ENCODE data around the gene SLC6A9. TPM values are rescaled to one million over a fixed set of nuclear protein-coding genes. Genes with fewer than 3 reads are reported as not detected.

SLC6A9 gene
- total RNA-seq, 2 experiments from 2014 or later, result 7.4 to 7.9 TPM

GRCh38 chr1:44021581-44022321, 9.5 kb downstream of the SLC6A9 start:
- intact Hi-C loops (cut with micrococcal nuclease), result no loop called here
- ChIA-PET POLR2A (interaction anchor here (0.5 kb wide), 1 partner anchor 779 kb away, joined by 3 read pairs; no protein-coding TSS in a partner anchor), CTCF (interaction anchor here (1.0 kb wide), 1 partner anchor 26 kb away, joined by 3 read pairs; no protein-coding TSS in a partner anchor)
- no peaks in the 10 kb centered on the region for H3K4me1 Mint-ChIP-seq (ENCODE audit: low read depth)
- no peaks in the 10 kb centered on the region for H3K27me3 Mint-ChIP-seq
- H3K36me3 Mint-ChIP-seq, result peaks cover 11% of the 10 kb centered on the region
- no peak overlapping the region for H3K27ac Mint-ChIP-seq
- no peaks in the 10 kb centered on the region for H3K9me3 Mint-ChIP-seq
- no peak for DNase-seq
- H3K4me3 Mint-ChIP-seq, result no peak overlapping the region

GRCh38 chr1:44021156-44021555, 10.1 kb downstream of the SLC6A9 start:
- no peak for DNase-seq
- Mint-ChIP-seq H3K4me3 (no peak overlapping the region), H3K9me3 (no peaks in the 10 kb centered on the region), H3K27ac (no peak overlapping the region), H3K27me3 (no peaks in the 10 kb centered on the region), H3K4me1 (ENCODE audit: low read depth) (no peaks in the 10 kb centered on the region), H3K36me3 (peaks cover 11% of the 10 kb centered on the region)
- ChIA-PET CTCF (interaction anchor here (1.0 kb wide), 1 partner anchor 27 kb away, joined by 3 read pairs; no protein-coding TSS in a partner anchor), POLR2A (no interaction called here)
- intact Hi-C loops (cut with micrococcal nuclease), result no loop called here

GRCh38 chr1:44020464-44020863, 10.8 kb downstream of the SLC6A9 start:
- Mint-ChIP-seq H3K9me3 (no peaks in the 10 kb centered on the region), H3K4me1 (ENCODE audit: low read depth) (no peaks in the 10 kb centered on the region), H3K4me3 (no peak overlapping the region), H3K27me3 (no peaks in the 10 kb centered on the region), H3K27ac (no peak overlapping the region), H3K36me3 (peaks cover 11% of the 10 kb centered on the region)
- ChIA-PET CTCF (interaction anchor here (1.0 kb wide), 1 partner anchor 28 kb away, joined by 3 read pairs; no protein-coding TSS in a partner anchor), POLR2A (no interaction called here)
- DNase-seq, result no peak
- intact Hi-C loops (cut with micrococcal nuclease), result no loop called here

GRCh38 chr1:44019466-44019948, 11.8 kb downstream of the SLC6A9 start:
- intact Hi-C loops (cut with micrococcal nuclease), result no loop called here
- Mint-ChIP-seq H3K36me3 (peaks cover 7% of the 10 kb centered on the region), H3K4me1 (ENCODE audit: low read depth) (no peaks in the 10 kb centered on the region), H3K9me3 (no peaks in the 10 kb centered on the region), H3K4me3 (no peak overlapping the region), H3K27me3 (no peaks in the 10 kb centered on the region), H3K27ac (no peak overlapping the region)
- DNase-seq, result no peak
- CTCF ChIA-PET, result interaction anchor here (2.8 kb wide), 1 partner anchor 14 kb away, joined by 10 read pairs; no protein-coding TSS in a partner anchor
- POLR2A ChIA-PET, result no interaction called here

- CTCF ChIA-PET, result interaction anchor here (0.9 to 1.5 kb wide), 3 partner anchors 12 to 31 kb away, joined by 3 to 4 read pairs (median 3); no protein-coding TSS in a partner anchor
- POLR2A ChIA-PET, result no interaction called here
- no peaks in the 10 kb centered on the region for H3K4me1 Mint-ChIP-seq (ENCODE audit: low read depth)
- intact Hi-C loops (cut with micrococcal nuclease), result no loop called here
- H3K27ac Mint-ChIP-seq, result no peak overlapping the region
- no peaks in the 10 kb centered on the region for H3K27me3 Mint-ChIP-seq
- no peak for DNase-seq
- peaks cover 2% of the 10 kb centered on the region for H3K36me3 Mint-ChIP-seq
- no peaks in the 10 kb centered on the region for H3K9me3 Mint-ChIP-seq
- no peak overlapping the region for H3K4me3 Mint-ChIP-seq
These were observed 14.3 kb downstream of the SLC6A9 start for GRCh38 chr1:44016890-44017400.

GRCh38 chr1:44016041-44016889, 15.0 kb downstream of the SLC6A9 start:
- H3K27ac Mint-ChIP-seq, result no peak overlapping the region
- H3K36me3 Mint-ChIP-seq, result no peaks in the 10 kb centered on the region
- H3K27me3 Mint-ChIP-seq, result no peaks in the 10 kb centered on the region
- H3K4me3 Mint-ChIP-seq, result no peak overlapping the region
- ChIA-PET CTCF (interaction anchor here (0.9 to 1.5 kb wide), 3 partner anchors 11 to 32 kb away, joined by 3 to 4 read pairs (median 3); no protein-coding TSS in a partner anchor), POLR2A (no interaction called here)
- no peaks in the 10 kb centered on the region for H3K9me3 Mint-ChIP-seq
- intact Hi-C loops (cut with micrococcal nuclease), result no loop called here
- DNase-seq, result no peak
- H3K4me1 Mint-ChIP-seq (ENCODE audit: low read depth), result no peaks in the 10 kb centered on the region

GRCh38 chr1:44015206-44015605, 16.1 kb downstream of the SLC6A9 start:
- intact Hi-C loops (cut with micrococcal nuclease), result no loop called here
- ChIA-PET CTCF (interaction anchor here (1.0 to 2.6 kb wide), 3 partner anchors 10 to 33 kb away, joined by 3 to 18 read pairs (median 7); no protein-coding TSS in a partner anchor), POLR2A (no interaction called here)
- DNase-seq, result no peak
- H3K27ac Mint-ChIP-seq, result no peak overlapping the region
- H3K36me3 Mint-ChIP-seq, result no peaks in the 10 kb centered on the region
- H3K4me3 Mint-ChIP-seq, result no peak overlapping the region
- no peaks in the 10 kb centered on the region for H3K9me3 Mint-ChIP-seq
- no peaks in the 10 kb centered on the region for H3K27me3 Mint-ChIP-seq
- H3K4me1 Mint-ChIP-seq (ENCODE audit: low read depth), result no peaks in the 10 kb centered on the region

GRCh38 chr1:44014365-44015104, 16.7 kb downstream of the SLC6A9 start:
- no peak for DNase-seq
- Mint-ChIP-seq H3K9me3 (no peaks in the 10 kb centered on the region), H3K4me3 (no peak overlapping the region), H3K27me3 (no peaks in the 10 kb centered on the region), H3K27ac (no peak overlapping the region), H3K36me3 (no peaks in the 10 kb centered on the region), H3K4me1 (ENCODE audit: low read depth) (no peaks in the 10 kb centered on the region)
- ChIA-PET POLR2A (no interaction called here), CTCF (interaction anchor here (1.0 to 2.6 kb wide), 3 partner anchors 9 to 34 kb away, joined by 3 to 18 read pairs (median 7); no protein-coding TSS in a partner anchor)
- intact Hi-C loops (cut with micrococcal nuclease), result no loop called here

- no peak for DNase-seq
- Mint-ChIP-seq H3K4me3 (no peak overlapping the region), H3K9me3 (no peaks in the 10 kb centered on the region), H3K36me3 (no peaks in the 10 kb centered on the region), H3K27ac (no peak overlapping the region), H3K27me3 (no peaks in the 10 kb centered on the region), H3K4me1 (ENCODE audit: low read depth) (no peaks in the 10 kb centered on the region)
- intact Hi-C loops (cut with micrococcal nuclease), result no loop called here
- ChIA-PET CTCF (interaction anchor here (1.4 to 2.6 kb wide), 2 partner anchors 9 to 23 kb away, joined by 7 to 18 read pairs; no protein-coding TSS in a partner anchor), POLR2A (no interaction called here)
These were observed 17.3 kb downstream of the SLC6A9 start for GRCh38 chr1:44013949-44014348.

- DNase-seq, result no peak
- H3K4me3 Mint-ChIP-seq, result no peak overlapping the region
- no peaks in the 10 kb centered on the region for H3K4me1 Mint-ChIP-seq (ENCODE audit: low read depth)
- ChIA-PET CTCF (interaction anchor here (2.3 to 2.6 kb wide), 2 partner anchors 8 to 24 kb away, joined by 12 to 18 read pairs; no protein-coding TSS in a partner anchor), POLR2A (no interaction called here)
- intact Hi-C loops (cut with micrococcal nuclease), result no loop called here
- H3K9me3 Mint-ChIP-seq, result no peaks in the 10 kb centered on the region
- H3K36me3 Mint-ChIP-seq, result peaks cover 2% of the 10 kb centered on the region
- H3K27me3 Mint-ChIP-seq, result no peaks in the 10 kb centered on the region
- H3K27ac Mint-ChIP-seq, result no peak overlapping the region
These were observed 18.2 kb downstream of the SLC6A9 start for GRCh38 chr1:44012941-44013609.

GRCh38 chr1:44012404-44012803, 18.9 kb downstream of the SLC6A9 start:
- POLR2A ChIA-PET, result no interaction called here
- Mint-ChIP-seq H3K36me3 (peaks cover 2% of the 10 kb centered on the region), H3K27ac (no peak overlapping the region), H3K9me3 (no peaks in the 10 kb centered on the region), H3K27me3 (no peaks in the 10 kb centered on the region), H3K4me3 (no peak overlapping the region), H3K4me1 (ENCODE audit: low read depth) (no peaks in the 10 kb centered on the region)
- DNase-seq, result no peak
- CTCF ChIA-PET, result interaction anchor here (2.3 kb wide), 1 partner anchor 24 kb away, joined by 12 read pairs; no protein-coding TSS in a partner anchor
- intact Hi-C loops (cut with micrococcal nuclease), result no loop called here

Data from activated CD4-positive, alpha-beta memory T cell treated with anti-CD3 and anti-CD28 coated beads for 36 hours (primary cell).